ENCODE data around the gene PIGQ. TPM values are rescaled to one million over a fixed set of nuclear protein-coding genes. Genes with fewer than 3 reads are reported as not detected.

The PIGQ gene
- total and polyA plus RNA-seq, 11 donors, result 16.4 to 39.5 (median 22.0) TPM

- peaks cover 0 to 67% (median 25%) of the 10 kb centered on the region in 9 donors for H3K36me3 ChIP-seq
- no peaks in the 10 kb centered on the region for H3K9me3 ChIP-seq
- TF ChIP-seq POLR2A (IDR thresholded peaks at IDR 0.05), result no peak
- TF ChIP-seq CTCF (IDR thresholded peaks at IDR 0.05), result no peak
- no peaks in the 10 kb centered on the region for H3K27me3 ChIP-seq
- H3K4me3 ChIP-seq, result no peak overlapping the region
- H3K27ac ChIP-seq, result no peak overlapping the region
- no peaks in the 10 kb centered on the region for H3K4me1 ChIP-seq
- no peak for DNase-seq
- 95 to 98% (median 95%) methylated on average over 41 to 54 of the region's 54 CpGs for WGBS, 4 donors
- ATAC-seq, result no peak
- intact Hi-C loops (cut with DNase I), result no loop called here
Measured at GRCh38 chr16:549544-550263, 20.1 kb upstream of the PIGQ start.

- ATAC-seq (no peak), DNase-seq (no peak)
- Histone ChIP-seq H3K27ac (no peak overlapping the region), H3K27me3 (no peaks in the 10 kb centered on the region), H3K4me3 (no peak overlapping the region), H3K36me3 (peaks cover 0 to 60% (median 25%) of the 10 kb centered on the region in 9 donors), H3K4me1 (no peaks in the 10 kb centered on the region), H3K9me3 (no peaks in the 10 kb centered on the region)
- no peak for TF ChIP-seq CTCF (IDR thresholded peaks at IDR 0.05)
- no peak for TF ChIP-seq POLR2A (IDR thresholded peaks at IDR 0.05)
- 96 to 99% (median 97%) methylated on average over 14 to 28 of the region's 28 CpGs for WGBS, 4 donors
- intact Hi-C loops (cut with DNase I), result no loop called here
Measured at GRCh38 chr16:551210-551609, 18.6 kb upstream of the PIGQ start.

- 95 to 98% (median 97%) methylated on average over 13 to 35 of the region's 35 CpGs for WGBS, 4 donors
- Histone ChIP-seq H3K27me3 (no peaks in the 10 kb centered on the region), H3K36me3 (peaks cover 0 to 60% (median 25%) of the 10 kb centered on the region in 9 donors), H3K27ac (no peak overlapping the region), H3K9me3 (no peaks in the 10 kb centered on the region), H3K4me1 (no peaks in the 10 kb centered on the region), H3K4me3 (no peak overlapping the region)
- ATAC-seq (no peak), DNase-seq (no peak)
- TF ChIP-seq POLR2A (IDR thresholded peaks at IDR 0.05) (no peak), CTCF (IDR thresholded peaks at IDR 0.05) (no peak)
- intact Hi-C loops (cut with DNase I), result no loop called here
Measured at GRCh38 chr16:552171-552570, 17.6 kb upstream of the PIGQ start.

GRCh38 chr16:553601-554296, 16.0 kb upstream of the PIGQ start:
- intact Hi-C loops (cut with DNase I), result no loop called here
- no peaks in the 10 kb centered on the region for H3K9me3 ChIP-seq
- H3K27ac ChIP-seq, result no peak overlapping the region
- H3K4me1 ChIP-seq, result peaks cover 0 to 2% (median 0%) of the 10 kb centered on the region in 12 donors
- TF ChIP-seq POLR2A (IDR thresholded peaks at IDR 0.05), result no peak
- TF ChIP-seq CTCF (IDR thresholded peaks at IDR 0.05), result no peak
- no peak overlapping the region for H3K4me3 ChIP-seq
- peaks cover 0 to 46% (median 25%) of the 10 kb centered on the region in 9 donors for H3K36me3 ChIP-seq
- H3K27me3 ChIP-seq, result peaks cover 0 to 7% (median 0%) of the 10 kb centered on the region in 9 donors
- DNase-seq (no peak), ATAC-seq (no peak)
- 93 to 97% (median 95%) methylated on average over 10 to 33 of the region's 33 CpGs for WGBS, 4 donors

All from heart left ventricle (tissue), 16 donors.